WTC11 (cell line): Measurements from ENCODE around the gene SUPT3H. TPM values are rescaled to one million over a fixed set of nuclear protein-coding genes. Genes with fewer than 3 reads are reported as not detected.

Experiments used
- ATAC-seq: fragments of 200-7000 bp; cut with Tn5 transposase; 2 replicates; pipeline ENCODE4 v1.10.0; 2021; ENCODE audit warnings: mild to moderate bottlenecking, moderate library complexity
- CTCF ChIA-PET: fragments of 300-600 bp; sonication (Branson Sonifier 250); formaldehyde crosslinking; loops from one replicate; lab custom pipeline; 2021; ENCODE audit warnings: antibody characterized with exemption; lab: Charles Lee
- POLR2A ChIA-PET: fragments of 350-600 bp; sonication (Branson Sonifier 250); formaldehyde crosslinking; loops from one replicate; lab custom pipeline; 2021; ENCODE audit warnings: antibody characterized with exemption; lab: Charles Lee
- DNase-seq: peaks from one replicate; pipeline ENCODE4 v3.0.0; 2021; ENCODE audit warnings: low spot score
- H3K27ac Mint-ChIP-seq: 2 replicates; pipeline ENCODE4 v1.8.0; 2021; ENCODE audit warnings: mixed read lengths
- H3K27me3 Mint-ChIP-seq: 2 replicates; pipeline ENCODE4 v1.8.0; 2021; ENCODE audit warnings: low read depth, mild to moderate bottlenecking, moderate library complexity, mixed read lengths
- H3K36me3 Mint-ChIP-seq: 2 replicates; pipeline ENCODE4 v1.8.0; 2021; ENCODE audit warnings: mixed read lengths
- H3K4me1 Mint-ChIP-seq: 2 replicates; pipeline ENCODE4 v1.8.0; 2022; ENCODE audit warnings: mixed read lengths
- H3K4me3 Mint-ChIP-seq: 2 replicates; pipeline ENCODE4 v1.8.0; 2021; ENCODE audit warnings: mild to moderate bottlenecking, moderate library complexity, mixed read lengths
- H3K9me3 Mint-ChIP-seq: 2 replicates; pipeline ENCODE4 v1.8.0; 2021; ENCODE audit warnings: mixed read lengths
- CBFB ChIP-seq: sonication (generic); formaldehyde crosslinking; IDR thresholded peaks from 2 replicates; pipeline ENCODE4 v1.8.1; 2022; ENCODE audit warnings: mild to moderate bottlenecking, low read depth, missing genetic modification reagents
- ELF4 ChIP-seq: sonication (generic); formaldehyde crosslinking; IDR thresholded peaks from 2 replicates; pipeline ENCODE4 v1.8.1; 2022; ENCODE audit warnings: low read depth, mild to moderate bottlenecking, moderate library complexity, missing genetic modification reagents
- ESRRA ChIP-seq: sonication (generic); formaldehyde crosslinking; IDR thresholded peaks from 2 replicates; pipeline ENCODE4 v1.8.1; 2022; ENCODE audit warnings: mild to moderate bottlenecking, missing genetic modification reagents, borderline replicate concordance
- FOXP1 ChIP-seq: sonication (generic); formaldehyde crosslinking; IDR thresholded peaks from 2 replicates; pipeline ENCODE4 v1.8.0; 2022; ENCODE audit warnings: missing genetic modification reagents, mild to moderate bottlenecking, moderate library complexity, borderline replicate concordance
- HMGA2 ChIP-seq: fragments of 250-450 bp; sonication (Bioruptor Pico); IDR thresholded peaks from 2 replicates; pipeline ENCODE4 v1.4.0; 2021; ENCODE audit warnings: mild to moderate bottlenecking, moderate library complexity
- IRF2 ChIP-seq: sonication (generic); formaldehyde crosslinking; IDR thresholded peaks from 2 replicates; pipeline ENCODE4 v1.8.0; 2022; ENCODE audit warnings: low read depth, missing genetic modification reagents, borderline replicate concordance
- JAZF1 ChIP-seq: fragments of 250-450 bp; sonication (Bioruptor Pico); IDR thresholded peaks from 2 replicates; pipeline ENCODE4 v1.9.0; 2021; ENCODE audit warnings: moderate library complexity, mild to moderate bottlenecking, inconsistent platforms
- KAT7 ChIP-seq: sonication (generic); formaldehyde crosslinking; IDR thresholded peaks from 2 replicates; pipeline ENCODE4 v1.8.1; 2023; ENCODE audit warnings: missing genetic modification reagents, mild to moderate bottlenecking, borderline replicate concordance
- MYBL2 ChIP-seq: sonication (generic); formaldehyde crosslinking; IDR thresholded peaks from 2 replicates; pipeline ENCODE4 v1.8.1; 2023; ENCODE audit warnings: mild to moderate bottlenecking, moderate library complexity, missing genetic modification reagents
- NR2C2 ChIP-seq: sonication (generic); formaldehyde crosslinking; IDR thresholded peaks from 2 replicates; pipeline ENCODE4 v1.8.0; 2022; ENCODE audit warnings: mild to moderate bottlenecking, missing genetic modification reagents
- OVOL2 ChIP-seq: fragments of 250-450 bp; sonication (Bioruptor Pico); IDR thresholded peaks from 2 replicates; pipeline ENCODE4 v1.9.0; 2021; ENCODE audit warnings: mild to moderate bottlenecking, borderline replicate concordance
- ZNF138 ChIP-seq: sonication (generic); formaldehyde crosslinking; conservative IDR thresholded peaks from 2 replicates; pipeline ENCODE4 v1.8.1; 2022; ENCODE audit warnings: mild to moderate bottlenecking, moderate library complexity, missing genetic modification reagents
- ZNF423 ChIP-seq: fragments of 250-450 bp; sonication (Bioruptor Pico); IDR thresholded peaks from 2 replicates; pipeline ENCODE4 v2.1.2; 2022; ENCODE audit warnings: mild to moderate bottlenecking, moderate library complexity
- total RNA-seq: library from RNA; stranded (reverse); gene quantifications from 3 replicates; pipeline ENCODE4 v1.2.3, GENCODE V29; 2021
- TF ChIP-seq, protein P1 (sequence below): sonication (generic); formaldehyde crosslinking; IDR thresholded peaks from 2 replicates; pipeline ENCODE4 v1.8.1; 2022; ENCODE audit warnings: low read depth, mild to moderate bottlenecking, moderate library complexity, missing genetic modification reagents, borderline replicate concordance
- TF ChIP-seq, protein P2 (sequence below): sonication (generic); formaldehyde crosslinking; IDR thresholded peaks from 2 replicates; pipeline ENCODE4 v1.8.1; 2023; ENCODE audit warnings: mild to moderate bottlenecking, missing genetic modification reagents, moderate library complexity
- TF ChIP-seq, protein P3 (sequence below): sonication (generic); formaldehyde crosslinking; conservative IDR thresholded peaks from 2 replicates; pipeline ENCODE4 v1.8.1; 2023; ENCODE audit warnings: mild to moderate bottlenecking, low read depth, missing genetic modification reagents, moderate library complexity
- TF ChIP-seq, protein P4 (sequence below): sonication (generic); formaldehyde crosslinking; IDR thresholded peaks from 2 replicates; pipeline ENCODE4 v1.8.0; 2023; ENCODE audit warnings: missing genetic modification reagents, mild to moderate bottlenecking, borderline replicate concordance
- TF ChIP-seq, protein P5 (sequence below): sonication (generic); formaldehyde crosslinking; IDR thresholded peaks from 2 replicates; pipeline ENCODE4 v1.8.1; 2022; ENCODE audit warnings: mild to moderate bottlenecking, missing genetic modification reagents, moderate library complexity, borderline replicate concordance

Gene SUPT3H
- total RNA-seq, 1 experiment from 2014 or later = 15.3 TPM

DNA sequence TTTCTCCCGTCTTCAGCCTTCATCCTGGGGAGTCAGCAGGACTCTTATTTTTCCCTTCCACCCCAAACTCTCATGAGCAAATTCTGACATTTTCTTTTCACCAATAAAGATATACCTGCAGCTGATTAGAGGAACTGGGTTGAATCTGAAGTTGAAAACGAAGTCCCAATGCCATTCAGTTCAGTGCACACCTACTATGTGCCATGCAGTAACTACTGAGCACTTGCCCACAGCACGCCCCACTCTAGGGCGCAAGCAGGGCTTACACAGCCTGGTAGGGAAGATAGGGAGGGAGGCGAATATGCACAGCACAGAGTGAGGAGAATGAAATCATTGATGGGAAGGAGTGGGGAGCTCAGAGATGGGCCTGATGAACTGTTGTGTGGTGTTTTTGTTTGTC lies 588.7 kb downstream of the SUPT3H start (continued):
- TF ChIP-seq HMGA2 = no peak

DNA sequence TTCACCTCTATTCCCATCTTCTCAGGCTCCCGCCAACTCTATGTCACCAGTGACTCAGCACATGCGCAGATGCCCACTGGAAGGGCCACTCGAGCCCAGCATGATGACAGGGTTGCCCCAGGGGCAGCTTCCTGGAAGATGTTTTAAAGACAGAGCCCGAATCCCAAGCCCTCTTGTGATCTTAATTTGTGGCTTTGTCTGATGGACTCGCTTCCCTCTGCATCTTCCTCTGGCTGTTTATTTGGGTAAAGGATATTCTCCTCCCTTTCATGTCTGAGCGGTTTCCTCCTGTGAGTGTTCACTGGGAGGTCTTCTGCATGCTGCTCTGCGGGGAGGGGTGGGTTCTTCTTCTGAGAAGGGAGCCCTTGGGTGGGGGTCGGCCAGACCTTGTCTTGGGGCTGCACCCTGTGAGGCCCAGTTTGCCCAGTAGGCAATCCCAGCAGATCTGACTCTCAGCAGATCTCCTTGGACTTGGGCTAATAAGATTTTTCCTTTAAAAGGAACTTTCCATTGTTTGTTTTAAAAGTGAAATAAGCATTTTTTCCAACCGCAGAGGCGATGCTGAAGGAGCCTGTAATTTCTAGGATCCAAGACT lies 589.2 kb downstream of the SUPT3H start:
- ATAC-seq (no peak), DNase-seq (no peak)
- POLR2A ChIA-PET = no interaction called here

DNA sequence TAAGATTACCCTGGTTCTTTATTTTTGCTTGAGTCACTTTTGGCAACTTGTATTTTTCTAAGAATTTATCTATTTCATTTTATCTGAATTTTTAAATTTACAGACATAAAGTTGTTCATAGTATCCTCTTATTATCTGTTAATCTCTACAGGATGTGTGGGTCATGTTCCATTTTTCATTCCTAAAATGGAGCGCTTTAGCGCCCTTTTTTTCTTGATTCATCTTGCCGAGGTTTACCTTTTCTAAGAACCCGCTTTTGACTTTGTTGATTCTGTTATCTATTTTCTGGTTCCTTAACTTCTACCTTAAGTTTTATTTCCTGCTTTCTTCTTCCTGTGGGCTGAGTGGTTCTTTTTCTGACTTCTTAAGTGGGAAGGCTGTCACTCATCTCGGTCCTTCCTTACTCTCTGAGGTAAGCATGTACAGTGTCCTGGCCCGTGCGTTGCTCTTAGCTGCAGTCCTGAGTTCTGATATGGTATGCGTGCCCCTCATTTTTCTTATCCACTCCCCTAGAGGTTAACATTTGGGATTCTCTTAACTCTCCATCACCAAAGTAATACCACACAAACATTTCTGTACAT lies 590.4 kb downstream of the SUPT3H start:
- Mint-ChIP-seq H3K27ac (no peak overlapping the region), H3K9me3 (peaks cover 18% of the 10 kb centered on the region), H3K4me3 (no peak overlapping the region), H3K36me3 (peaks cover 16% of the 10 kb centered on the region), H3K4me1 (peaks cover 11% of the 10 kb centered on the region), H3K27me3 (no peaks in the 10 kb centered on the region; the same call in 1 of the 2 replicates)
- POLR2A ChIA-PET = no interaction called here
- ATAC-seq (no peak), DNase-seq (no peak)
- CTCF ChIA-PET = interaction anchor here (0.9 kb wide), 1 partner anchor 132 kb away, joined by 3 read pairs; no protein-coding TSS in a partner anchor
- TF ChIP-seq NR2C2 (CRISPR knock-in tag) (no peak), MYBL2 (CRISPR knock-in tag) (no peak), ELF4 (no peak), FOXP1 (CRISPR knock-in tag) (no peak), ESRRA (CRISPR knock-in tag) (no peak), IRF2 (CRISPR knock-in tag) (no peak), JAZF1 (CRISPR knock-in tag) (no peak), KAT7 (CRISPR knock-in tag) (no peak), ZNF423 (no peak), ZNF138 (no peak), CBFB (no peak)
- TF ChIP-seq, protein P1, sequence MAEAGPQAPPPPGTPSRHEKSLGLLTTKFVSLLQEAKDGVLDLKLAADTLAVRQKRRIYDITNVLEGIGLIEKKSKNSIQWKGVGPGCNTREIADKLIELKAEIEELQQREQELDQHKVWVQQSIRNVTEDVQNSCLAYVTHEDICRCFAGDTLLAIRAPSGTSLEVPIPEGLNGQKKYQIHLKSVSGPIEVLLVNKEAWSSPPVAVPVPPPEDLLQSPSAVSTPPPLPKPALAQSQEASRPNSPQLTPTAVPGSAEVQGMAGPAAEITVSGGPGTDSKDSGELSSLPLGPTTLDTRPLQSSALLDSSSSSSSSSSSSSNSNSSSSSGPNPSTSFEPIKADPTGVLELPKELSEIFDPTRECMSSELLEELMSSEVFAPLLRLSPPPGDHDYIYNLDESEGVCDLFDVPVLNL (CRISPR knock-in tag) = no peak
- TF ChIP-seq, protein P2, sequence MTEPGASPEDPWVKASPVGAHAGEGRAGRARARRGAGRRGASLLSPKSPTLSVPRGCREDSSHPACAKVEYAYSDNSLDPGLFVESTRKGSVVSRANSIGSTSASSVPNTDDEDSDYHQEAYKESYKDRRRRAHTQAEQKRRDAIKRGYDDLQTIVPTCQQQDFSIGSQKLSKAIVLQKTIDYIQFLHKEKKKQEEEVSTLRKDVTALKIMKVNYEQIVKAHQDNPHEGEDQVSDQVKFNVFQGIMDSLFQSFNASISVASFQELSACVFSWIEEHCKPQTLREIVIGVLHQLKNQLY (CRISPR knock-in tag) = no peak
- TF ChIP-seq, protein P3, sequence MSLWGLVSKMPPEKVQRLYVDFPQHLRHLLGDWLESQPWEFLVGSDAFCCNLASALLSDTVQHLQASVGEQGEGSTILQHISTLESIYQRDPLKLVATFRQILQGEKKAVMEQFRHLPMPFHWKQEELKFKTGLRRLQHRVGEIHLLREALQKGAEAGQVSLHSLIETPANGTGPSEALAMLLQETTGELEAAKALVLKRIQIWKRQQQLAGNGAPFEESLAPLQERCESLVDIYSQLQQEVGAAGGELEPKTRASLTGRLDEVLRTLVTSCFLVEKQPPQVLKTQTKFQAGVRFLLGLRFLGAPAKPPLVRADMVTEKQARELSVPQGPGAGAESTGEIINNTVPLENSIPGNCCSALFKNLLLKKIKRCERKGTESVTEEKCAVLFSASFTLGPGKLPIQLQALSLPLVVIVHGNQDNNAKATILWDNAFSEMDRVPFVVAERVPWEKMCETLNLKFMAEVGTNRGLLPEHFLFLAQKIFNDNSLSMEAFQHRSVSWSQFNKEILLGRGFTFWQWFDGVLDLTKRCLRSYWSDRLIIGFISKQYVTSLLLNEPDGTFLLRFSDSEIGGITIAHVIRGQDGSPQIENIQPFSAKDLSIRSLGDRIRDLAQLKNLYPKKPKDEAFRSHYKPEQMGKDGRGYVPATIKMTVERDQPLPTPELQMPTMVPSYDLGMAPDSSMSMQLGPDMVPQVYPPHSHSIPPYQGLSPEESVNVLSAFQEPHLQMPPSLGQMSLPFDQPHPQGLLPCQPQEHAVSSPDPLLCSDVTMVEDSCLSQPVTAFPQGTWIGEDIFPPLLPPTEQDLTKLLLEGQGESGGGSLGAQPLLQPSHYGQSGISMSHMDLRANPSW = no peak
- TF ChIP-seq, protein P4, sequence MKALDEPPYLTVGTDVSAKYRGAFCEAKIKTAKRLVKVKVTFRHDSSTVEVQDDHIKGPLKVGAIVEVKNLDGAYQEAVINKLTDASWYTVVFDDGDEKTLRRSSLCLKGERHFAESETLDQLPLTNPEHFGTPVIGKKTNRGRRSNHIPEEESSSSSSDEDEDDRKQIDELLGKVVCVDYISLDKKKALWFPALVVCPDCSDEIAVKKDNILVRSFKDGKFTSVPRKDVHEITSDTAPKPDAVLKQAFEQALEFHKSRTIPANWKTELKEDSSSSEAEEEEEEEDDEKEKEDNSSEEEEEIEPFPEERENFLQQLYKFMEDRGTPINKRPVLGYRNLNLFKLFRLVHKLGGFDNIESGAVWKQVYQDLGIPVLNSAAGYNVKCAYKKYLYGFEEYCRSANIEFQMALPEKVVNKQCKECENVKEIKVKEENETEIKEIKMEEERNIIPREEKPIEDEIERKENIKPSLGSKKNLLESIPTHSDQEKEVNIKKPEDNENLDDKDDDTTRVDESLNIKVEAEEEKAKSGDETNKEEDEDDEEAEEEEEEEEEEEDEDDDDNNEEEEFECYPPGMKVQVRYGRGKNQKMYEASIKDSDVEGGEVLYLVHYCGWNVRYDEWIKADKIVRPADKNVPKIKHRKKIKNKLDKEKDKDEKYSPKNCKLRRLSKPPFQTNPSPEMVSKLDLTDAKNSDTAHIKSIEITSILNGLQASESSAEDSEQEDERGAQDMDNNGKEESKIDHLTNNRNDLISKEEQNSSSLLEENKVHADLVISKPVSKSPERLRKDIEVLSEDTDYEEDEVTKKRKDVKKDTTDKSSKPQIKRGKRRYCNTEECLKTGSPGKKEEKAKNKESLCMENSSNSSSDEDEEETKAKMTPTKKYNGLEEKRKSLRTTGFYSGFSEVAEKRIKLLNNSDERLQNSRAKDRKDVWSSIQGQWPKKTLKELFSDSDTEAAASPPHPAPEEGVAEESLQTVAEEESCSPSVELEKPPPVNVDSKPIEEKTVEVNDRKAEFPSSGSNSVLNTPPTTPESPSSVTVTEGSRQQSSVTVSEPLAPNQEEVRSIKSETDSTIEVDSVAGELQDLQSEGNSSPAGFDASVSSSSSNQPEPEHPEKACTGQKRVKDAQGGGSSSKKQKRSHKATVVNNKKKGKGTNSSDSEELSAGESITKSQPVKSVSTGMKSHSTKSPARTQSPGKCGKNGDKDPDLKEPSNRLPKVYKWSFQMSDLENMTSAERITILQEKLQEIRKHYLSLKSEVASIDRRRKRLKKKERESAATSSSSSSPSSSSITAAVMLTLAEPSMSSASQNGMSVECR (CRISPR knock-in tag) = no peak

More for the DNA sequence above, 589.2 kb downstream of the SUPT3H start:
- H3K36me3 Mint-ChIP-seq = peaks cover 14% of the 10 kb centered on the region
- no peak for TF ChIP-seq OVOL2 (CRISPR knock-in tag)
- TF ChIP-seq, protein P5, sequence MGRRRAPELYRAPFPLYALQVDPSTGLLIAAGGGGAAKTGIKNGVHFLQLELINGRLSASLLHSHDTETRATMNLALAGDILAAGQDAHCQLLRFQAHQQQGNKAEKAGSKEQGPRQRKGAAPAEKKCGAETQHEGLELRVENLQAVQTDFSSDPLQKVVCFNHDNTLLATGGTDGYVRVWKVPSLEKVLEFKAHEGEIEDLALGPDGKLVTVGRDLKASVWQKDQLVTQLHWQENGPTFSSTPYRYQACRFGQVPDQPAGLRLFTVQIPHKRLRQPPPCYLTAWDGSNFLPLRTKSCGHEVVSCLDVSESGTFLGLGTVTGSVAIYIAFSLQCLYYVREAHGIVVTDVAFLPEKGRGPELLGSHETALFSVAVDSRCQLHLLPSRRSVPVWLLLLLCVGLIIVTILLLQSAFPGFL (CRISPR knock-in tag) = no peak
- H3K9me3 Mint-ChIP-seq = peaks cover 20% of the 10 kb centered on the region
- H3K4me1 Mint-ChIP-seq = peaks cover 11% of the 10 kb centered on the region
- H3K27me3 Mint-ChIP-seq = no peaks in the 10 kb centered on the region; the same call in 1 of the 2 replicates
- H3K27ac Mint-ChIP-seq = no peak overlapping the region
- no peak overlapping the region for H3K4me3 Mint-ChIP-seq
- CTCF ChIA-PET = interaction anchor here (0.9 to 1.5 kb wide), 2 partner anchors 133 kb away, joined by 3 to 5 read pairs; no protein-coding TSS in a partner anchor
